K562 (cell line): ENCODE results near the gene TNIP2. TPM values are rescaled to one million over a fixed set of nuclear protein-coding genes. Genes with fewer than 3 reads are reported as not detected.
A peak's percentile ranks its signal among the peaks of the same experiment; 100 is the strongest.

ENCODE experiments used
- ATAC-seq: fragments of 200-7000 bp; cut with Tn5 transposase; 3 replicates; pipeline ENCODE4 v1.9.1; 2020; ENCODE audit warnings: moderate library complexity
- BruUV-seq: library from RNA; stranded (reverse); fragments of 400-500 nt; replicated peaks from 2 replicates; lab custom pipeline; 2021; lab: Mats Ljungman, UMichigan
- CTCF ChIA-PET: fragments of 300-600 bp; formaldehyde crosslinking; extraction: SDS; loops from one replicate; lab custom pipeline; 2021; ENCODE audit warnings: low intra/inter-chr PET ratio; lab: Yijun Ruan, JAX
- POLR2A ChIA-PET: fragments of 300-600, 350-650 bp; sonication (Branson Sonifier 250); formaldehyde crosslinking; extraction: SDS; loops from one replicate; lab custom pipeline; 2021; ENCODE audit warnings: antibody characterized with exemption, inconsistent platforms; lab: Yijun Ruan, JAX
- DNase-seq, 4 experiments: peaks; one replicate each; pipeline versions ENCODE4 v3.0.0 to v3.0.0-alpha.2; 2011 to 2018; ENCODE audit warnings: low spot score in 3 of 4, mixed read lengths in 3 of 4; ENCODE audit errors: extremely low read depth in 1 of 4
- FAIRE-seq: peaks from 2 replicates; lab custom pipeline; 2011; peaks lifted over from hg19 to GRCh38; lab: Jason Lieb, UNC
- H2AFZ ChIP-seq: 2 replicates; pipeline ENCODE4 v1.6.0; 2011; ENCODE audit warnings: low read depth, low read length, control low read depth, inconsistent platforms
- H3K27ac ChIP-seq: fragments of 200-600 bp; 3 replicates; pipeline ENCODE4 v1.8.0; 2011; ENCODE audit warnings: low read depth, mild to moderate bottlenecking, control low read depth, inconsistent platforms, low read length, moderate library complexity, mixed read lengths; ENCODE audit errors: extremely low read depth
- H3K27me3 ChIP-seq, 2 experiments: fragments of 300-600 bp in 1 of 2; 2 replicates in 1 of 2; 3 replicates in 1 of 2; pipeline versions ENCODE4 v1.6.0 to v1.8.0; 2011; ENCODE audit warnings: inconsistent platforms in 2 of 2, low read length in 2 of 2, mild to moderate bottlenecking in 1 of 2, mixed read lengths in 1 of 2, moderate library complexity in 1 of 2; ENCODE audit not compliant: control insufficient read depth in 2 of 2, insufficient read depth in 2 of 2
- H3K36me3 ChIP-seq: fragments of 300-600 bp; 3 replicates; pipeline ENCODE4 v1.8.0; 2011; ENCODE audit warnings: mild to moderate bottlenecking, low read length, inconsistent platforms; ENCODE audit not compliant: control insufficient read depth, insufficient read depth
- H3K4me1 ChIP-seq, 2 experiments: fragments of 200-600 bp in 1 of 2; replicated peaks in 1 of 2; 2 replicates in 1 of 2; 3 replicates in 1 of 2; pipeline versions ENCODE4 v1.5.1 to v1.8.0; 2011; ENCODE audit warnings: inconsistent platforms in 2 of 2, low read length in 2 of 2, mild to moderate bottlenecking in 1 of 2, mixed read lengths in 1 of 2, moderate library complexity in 1 of 2; ENCODE audit not compliant: control insufficient read depth in 2 of 2, insufficient read depth in 2 of 2
- H3K4me2 ChIP-seq: 2 replicates; pipeline ENCODE4 v1.6.1; 2011; ENCODE audit warnings: low read length, control low read depth, inconsistent platforms, mixed read lengths; ENCODE audit not compliant: insufficient read depth
- H3K4me3 ChIP-seq: fragments of 200-600 bp; sonication (generic), shearing (Covaris generic); 2 replicates; pipeline ENCODE4 v1.5.1; 2016; ENCODE audit warnings: control low read depth, inconsistent platforms
- H3K79me2 ChIP-seq: fragments of 200-600 bp; 3 replicates; pipeline ENCODE4 v1.8.0; 2011; ENCODE audit warnings: low read length, inconsistent platforms; ENCODE audit not compliant: control insufficient read depth, insufficient read depth
- H3K9ac ChIP-seq, 2 experiments: 2 replicates each; pipeline versions ENCODE4 v1.6.0 to v1.6.1; 2011; ENCODE audit warnings: low read depth in 2 of 2, low read length in 2 of 2, control low read depth in 1 of 2, inconsistent platforms in 1 of 2, mild to moderate bottlenecking in 1 of 2, mixed read lengths in 1 of 2; ENCODE audit not compliant: insufficient read depth in 1 of 2
- H3K9me1 ChIP-seq: one replicate; pipeline ENCODE4 v1.6.0; 2011; ENCODE audit warnings: inconsistent platforms, mild to moderate bottlenecking, low read length, moderate library complexity; ENCODE audit not compliant: control insufficient read depth, insufficient read depth
- H3K9me3 ChIP-seq: replicated peaks from 2 replicates; pipeline ENCODE4 v1.5.1; 2011; ENCODE audit warnings: low read depth, low read length, inconsistent platforms; ENCODE audit not compliant: control insufficient read depth, insufficient read depth
- H4K20me1 ChIP-seq: replicated peaks from 2 replicates; pipeline ENCODE4 v1.6.1; 2011; ENCODE audit warnings: low read length, inconsistent platforms, mixed read lengths; ENCODE audit not compliant: control insufficient read depth, insufficient read depth
- MTF1 ChIP-seq: fragments of 250-450 bp; sonication (Bioruptor Pico); IDR thresholded peaks from 2 replicates; pipeline ENCODE4 v1.9.0; 2021; ENCODE audit warnings: moderate library complexity, mild to moderate bottlenecking, inconsistent platforms, borderline replicate concordance
- PPARD ChIP-seq: fragments of 250-450 bp; sonication (Bioruptor Pico); IDR thresholded peaks from 2 replicates; pipeline ENCODE4 v1.8.0; 2022; ENCODE audit warnings: inconsistent platforms, mild to moderate bottlenecking, moderate library complexity
- TFAM ChIP-seq: fragments of 250-450 bp; sonication (Bioruptor Pico); conservative IDR thresholded peaks from 2 replicates; pipeline ENCODE4 v1.5.0; 2021; ENCODE audit warnings: mild to moderate bottlenecking, moderate library complexity
- USF1 ChIP-seq: sonication (generic); formaldehyde crosslinking; IDR thresholded peaks from 2 replicates; pipeline ENCODE4 v1.9.0; 2022; ENCODE audit warnings: mild to moderate bottlenecking, missing genetic modification reagents
- ZNF280A ChIP-seq: fragments of 450-650 bp; IDR thresholded peaks from 2 replicates; pipeline ENCODE4 v1.6.1; 2018; ENCODE audit warnings: mild to moderate bottlenecking, low read depth; ENCODE audit not compliant: partially characterized antibody
- ZNF583 ChIP-seq: fragments of 250-450 bp; sonication (Bioruptor Pico); IDR thresholded peaks from 2 replicates; pipeline ENCODE4 v1.4.0; 2020
- WGBS: fragments of 100-300 bp; shearing (Covaris generic); methylation state at CpG from one replicate; pipeline ENCODE4 v1.1.6; 2016; ENCODE audit warnings: low coverage, mixed read lengths; ENCODE audit not compliant: insufficient coverage; ENCODE audit errors: missing lambda C conversion rate; 5-methylcytosine and 5-hydroxymethylcytosine counted together
- in situ Hi-C: fragments of 300-500 bp; cut with MboI; formaldehyde crosslinking; loops from 4 replicates; pipeline ENCODE4 v1.15.0; 2018; ENCODE audit warnings: inconsistent platforms, mixed read lengths
- intact Hi-C: fragments of 100-400 bp; cut with micrococcal nuclease; formaldehyde crosslinking; loops from 2 replicates; pipeline ENCODE4 v1.14.2; 2022
- polyA plus RNA-seq, 8 experiments: library from polyadenylated mRNA; depleted of rRNA in 4 of 8; stranded (reverse) in 5 of 8; unstranded in 3 of 8; fragments of >200 nt; fragmentation: Nextera tagmentation in 2 of 8; fragmentation: Illumina TruSeq in 1 of 8; extraction: Ambion mirVana in 2 of 8; extraction: Trizol in 1 of 8; gene quantifications; 2 replicates each; pipeline versions ENCODE4 v1.2.1 to v1.2.3, GENCODE V29; 2011 to 2014; ENCODE audit warnings: inconsistent platforms in 1 of 8, missing spikeins in 1 of 8
- total RNA-seq, 7 experiments: library from RNA; depleted of rRNA in 6 of 7; stranded (reverse); fragments of >200 nt in 6 of 7; fragmentation: Illumina TruSeq in 2 of 7; extraction: Trizol in 2 of 7; gene quantifications; 2 replicates each; pipeline versions ENCODE4 v1.2.1 to v1.2.3, GENCODE V29; 2011 to 2021; ENCODE audit warnings: low replicate concordance in 1 of 7

Gene TNIP2
- total and polyA plus RNA-seq, 9 of the 15 experiments (the other 6 are each of a cell fraction or from before 2014, with no cell fraction given), result 0.61 to 42.6 (median 19.5) TPM

DNA sequence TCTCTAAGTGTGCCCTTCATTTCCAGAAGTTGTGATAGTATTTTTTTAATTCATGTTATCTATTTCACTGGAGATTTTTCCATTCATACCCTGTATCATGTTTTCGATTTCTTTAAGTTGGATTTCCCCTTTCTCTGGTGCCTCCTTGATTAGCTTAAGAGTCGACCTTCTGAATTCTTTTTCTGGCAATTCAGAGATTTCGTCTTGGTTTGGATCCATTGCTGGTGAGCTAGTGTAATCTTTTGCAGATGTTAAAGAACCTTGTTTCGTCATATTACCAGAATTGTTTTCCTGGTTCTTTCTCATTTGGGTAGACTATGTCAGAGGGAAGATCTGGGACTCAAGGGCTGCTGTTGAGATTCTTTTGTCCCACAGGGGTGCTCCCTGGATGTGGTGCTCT, 27.7 kb upstream of the TNIP2 start:
- in situ Hi-C loops (no loop called here), intact Hi-C loops (no loop called here)
- no peak overlapping the region for H2AFZ ChIP-seq
- no peak for ATAC-seq
- H3K79me2 ChIP-seq, result no peaks in the 10 kb centered on the region
- POLR2A ChIA-PET, result interaction anchor here (1.2 kb wide), 1 partner anchor 16 kb away, joined by 3 read pairs; no protein-coding TSS in a partner anchor
- peaks cover 0 to 6% of the 10 kb centered on the region in 2 experiments; a peak in 2 of 5 replicates for H3K27me3 ChIP-seq
- no peak for FAIRE-seq
- H3K4me1 ChIP-seq, result peaks cover 0 to 25% of the 10 kb centered on the region in 2 experiments; a peak in 3 of 5 replicates
- no peak for TF ChIP-seq PPARD
- no peak for TF ChIP-seq USF1
- TF ChIP-seq MTF1 (CRISPR knock-in tag), result no peak
- peak; percentile 23 for TF ChIP-seq ZNF280A
- TF ChIP-seq ZNF583 (CRISPR knock-in tag), result no peak
- TF ChIP-seq TFAM (CRISPR knock-in tag), result no peak
- no peaks in the 10 kb centered on the region for H3K36me3 ChIP-seq
- H3K27ac ChIP-seq, result no peak overlapping the region
- H4K20me1 ChIP-seq, result no peaks in the 10 kb centered on the region
- no peak for DNase-seq
- H3K4me2 ChIP-seq, result no peak overlapping the region
- no peak overlapping the region for H3K4me3 ChIP-seq
- CTCF ChIA-PET, result no interaction called here
- WGBS, result 5% methylated on average over 4 of the region's 4 CpGs
- H3K9me1 ChIP-seq, result no peaks in the 10 kb centered on the region
- H3K9ac ChIP-seq, result no peak overlapping the region
- H3K9me3 ChIP-seq, result no peaks in the 10 kb centered on the region; the same call in 1 of the 2 replicates
- BruUV-seq, result no TSS peak
